Gastrocnemius medialis (tissue), 4 donors: ENCODE results near the gene PKNOX2. TPM values are rescaled to one million over a fixed set of nuclear protein-coding genes. Genes with fewer than 3 reads are reported as not detected.

ENCODE experiments used
- ATAC-seq, 2 donors: fragments of 150-250 bp; one replicate each; pipeline ENCODE4 v1.9.1; 2016
- DNase-seq, 2 donors: peaks; one replicate each; pipeline ENCODE4 v3.0.0-alpha.2; 2019
- H3K27ac ChIP-seq, 4 donors: fragments of 200-600 bp; sonication (generic); 1 replicate in 1 of 4; 2 replicates in 3 of 4; pipeline ENCODE4 v1.5.1; 2016 to 2018; ENCODE audit warnings: mild to moderate bottlenecking in 2 of 4, moderate library complexity in 1 of 4
- H3K27me3 ChIP-seq, 3 donors: fragments of 200-600 bp; sonication (generic) in 2 of 3; 1 replicate in 1 of 3; 2 replicates in 2 of 3; pipeline versions ENCODE4 v1.5.1 to v1.6.0; 2016 to 2019; ENCODE audit warnings: mild to moderate bottlenecking in 1 of 3, moderate library complexity in 1 of 3
- H3K36me3 ChIP-seq, 2 donors: fragments of 200-600 bp; sonication (generic) in 1 of 2; one replicate each; pipeline ENCODE4 v1.5.1; 2017 to 2018
- H3K4me1 ChIP-seq, 2 donors: fragments of 200-600 bp; sonication (generic) in 1 of 2; one replicate each; pipeline ENCODE4 v1.5.1; 2016 to 2017; ENCODE audit warnings: mild to moderate bottlenecking in 2 of 2
- H3K4me3 ChIP-seq, 4 donors: fragments of 200-600 bp; sonication (generic) in 3 of 4; 1 replicate in 1 of 4; 2 replicates in 3 of 4; pipeline ENCODE4 v1.5.1; 2016 to 2019; ENCODE audit warnings: mild to moderate bottlenecking in 2 of 4
- H3K9me3 ChIP-seq, 3 donors: fragments of 200-600 bp; sonication (generic) in 2 of 3; 1 replicate in 1 of 3; 2 replicates in 2 of 3; pipeline ENCODE4 v1.5.1; 2016 to 2019
- POLR2A ChIP-seq, 2 donors: fragments of 450-650 bp; IDR thresholded peaks; one replicate each; pipeline ENCODE4 v1.6.1; 2017; ENCODE audit warnings: antibody characterized with exemption in 2 of 2, mild to moderate bottlenecking in 2 of 2, moderate library complexity in 2 of 2
- in situ Hi-C, 4 donors: fragments of 200-750 bp; cut with MboI; loops; one replicate each; pipeline versions ENCODE4 v1.15.0 to v1.8.0; 2017; ENCODE audit warnings: low sequenced_read_pairs in 4 of 4
- intact Hi-C: fragments of 100-400 bp; cut with DNase I; formaldehyde crosslinking; loops from one replicate; pipeline ENCODE4 v1.15.1; 2023; ENCODE audit warnings: low total_unique reads
- total RNA-seq, 4 donors: library from RNA; depleted of rRNA; stranded (reverse); fragments of >200 nt; gene quantifications; one replicate each; pipeline versions ENCODE4 v1.1.0 to v1.2.3, GENCODE V29; 2016
- TF ChIP-seq, protein P1 (sequence below), 5 experiments: fragments of 450-650 bp in 3 of 5; fragments of 200-600 bp in 2 of 5; sonication (generic) in 2 of 5; IDR thresholded peaks in 4 of 5; conservative IDR thresholded peaks in 1 of 5; 1 replicate in 4 of 5; 2 replicates in 1 of 5; pipeline ENCODE4 v1.5.1; 2016 to 2019; ENCODE audit warnings: antibody characterized with exemption in 5 of 5, mild to moderate bottlenecking in 3 of 5, moderate library complexity in 3 of 5

Gene PKNOX2
- total RNA-seq, 4 donors from 2014 or later, result 3.7 to 11.7 (median 6.0) TPM

DNA sequence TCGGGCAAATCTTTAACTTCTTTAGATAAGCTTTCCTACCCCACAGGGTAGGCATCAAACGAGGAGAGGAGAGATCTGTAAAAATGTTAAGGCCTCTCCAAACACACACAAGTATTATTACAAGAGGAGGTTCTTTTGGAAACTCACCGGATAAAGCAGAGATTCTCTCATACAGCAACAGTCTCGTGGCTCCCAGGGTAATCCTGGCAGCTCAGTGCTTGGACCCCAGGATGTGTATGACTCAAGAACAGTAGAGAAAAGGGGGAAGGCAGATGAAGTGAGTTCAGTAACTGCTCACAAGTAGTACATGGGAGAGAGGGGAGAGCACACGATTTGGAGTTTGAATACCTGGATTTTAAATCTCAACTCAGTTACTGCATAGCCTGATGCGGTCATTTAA is 210.6 kb downstream of the PKNOX2 start:
- intact Hi-C loops, result no loop called here
- peaks cover 53 to 57% of the 10 kb centered on the region in 2 donors for H3K4me1 ChIP-seq

GRCh38 chr11:125376117-125376516 is 211.6 kb downstream of the PKNOX2 start:
- Histone ChIP-seq H3K27ac (peak overlapping the region; percentile 78 to 93 (median 90)), H3K4me1 (peaks cover 53 to 57% of the 10 kb centered on the region in 2 donors), H3K4me3 (peak overlapping the region in 1 of 4 donors; percentile 3), H3K27me3 (no peaks in the 10 kb centered on the region), H3K9me3 (no peaks in the 10 kb centered on the region), H3K36me3 (no peaks in the 10 kb centered on the region)
- intact Hi-C loops, result loop anchor here (1.0 kb wide), 3 partner anchors 25 to 193 kb away; partner anchors contain the start of gene EI24
- DNase-seq, result peak; percentile 89 to 96
- in situ Hi-C loops, result no loop called here
- peak; percentile 83 to 84 for ATAC-seq
- TF ChIP-seq, protein P1, sequence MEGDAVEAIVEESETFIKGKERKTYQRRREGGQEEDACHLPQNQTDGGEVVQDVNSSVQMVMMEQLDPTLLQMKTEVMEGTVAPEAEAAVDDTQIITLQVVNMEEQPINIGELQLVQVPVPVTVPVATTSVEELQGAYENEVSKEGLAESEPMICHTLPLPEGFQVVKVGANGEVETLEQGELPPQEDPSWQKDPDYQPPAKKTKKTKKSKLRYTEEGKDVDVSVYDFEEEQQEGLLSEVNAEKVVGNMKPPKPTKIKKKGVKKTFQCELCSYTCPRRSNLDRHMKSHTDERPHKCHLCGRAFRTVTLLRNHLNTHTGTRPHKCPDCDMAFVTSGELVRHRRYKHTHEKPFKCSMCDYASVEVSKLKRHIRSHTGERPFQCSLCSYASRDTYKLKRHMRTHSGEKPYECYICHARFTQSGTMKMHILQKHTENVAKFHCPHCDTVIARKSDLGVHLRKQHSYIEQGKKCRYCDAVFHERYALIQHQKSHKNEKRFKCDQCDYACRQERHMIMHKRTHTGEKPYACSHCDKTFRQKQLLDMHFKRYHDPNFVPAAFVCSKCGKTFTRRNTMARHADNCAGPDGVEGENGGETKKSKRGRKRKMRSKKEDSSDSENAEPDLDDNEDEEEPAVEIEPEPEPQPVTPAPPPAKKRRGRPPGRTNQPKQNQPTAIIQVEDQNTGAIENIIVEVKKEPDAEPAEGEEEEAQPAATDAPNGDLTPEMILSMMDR (IDR thresholded peaks at IDR 0.05 in 4 of 5, conservative IDR thresholded peaks at IDR 0.05 in 1 of 5), result no peak
- TF ChIP-seq POLR2A (IDR thresholded peaks at IDR 0.05), result peak in 1 of 2 donors; percentile 77

More for the DNA sequence above, 210.6 kb downstream of the PKNOX2 start:
- ATAC-seq (no peak), DNase-seq (no peak)
- TF ChIP-seq, protein P1 (IDR thresholded peaks at IDR 0.05 in 4 of 5, conservative IDR thresholded peaks at IDR 0.05 in 1 of 5), result no peak
- TF ChIP-seq POLR2A (IDR thresholded peaks at IDR 0.05), result no peak
- Histone ChIP-seq H3K9me3 (no peaks in the 10 kb centered on the region), H3K36me3 (no peaks in the 10 kb centered on the region), H3K27me3 (no peaks in the 10 kb centered on the region), H3K4me3 (no peak overlapping the region), H3K27ac (peak overlapping the region; percentile 78 to 93 (median 90))
- in situ Hi-C loops, result no loop called here

- in situ Hi-C loops (no loop called here), intact Hi-C loops (loop anchor here (1.0 kb wide), 3 partner anchors 24 to 192 kb away; partner anchors contain the start of gene EI24)
- Histone ChIP-seq H3K4me1 (peaks cover 54 to 59% of the 10 kb centered on the region in 2 donors), H3K27me3 (no peaks in the 10 kb centered on the region), H3K27ac (peak overlapping the region; percentile 78 to 93 (median 90)), H3K9me3 (no peaks in the 10 kb centered on the region), H3K4me3 (no peak overlapping the region), H3K36me3 (no peaks in the 10 kb centered on the region)
- ATAC-seq, result peak in 1 of 2 donors; percentile 20
- TF ChIP-seq, protein P1 (IDR thresholded peaks at IDR 0.05 in 4 of 5, conservative IDR thresholded peaks at IDR 0.05 in 1 of 5), result no peak
- TF ChIP-seq POLR2A (IDR thresholded peaks at IDR 0.05), result no peak
- DNase-seq, result no peak
These were observed 212.3 kb downstream of the PKNOX2 start for GRCh38 chr11:125376856-125377255.

- Histone ChIP-seq H3K4me3 (no peak overlapping the region), H3K9me3 (no peaks in the 10 kb centered on the region), H3K27ac (peak overlapping the region; percentile 24 to 93 (median 84)), H3K27me3 (no peaks in the 10 kb centered on the region), H3K4me1 (peaks cover 55 to 59% of the 10 kb centered on the region in 2 donors), H3K36me3 (no peaks in the 10 kb centered on the region)
- intact Hi-C loops, result no loop called here
- TF ChIP-seq, protein P1 (IDR thresholded peaks at IDR 0.05 in 4 of 5, conservative IDR thresholded peaks at IDR 0.05 in 1 of 5), result no peak
- no peak for TF ChIP-seq POLR2A (IDR thresholded peaks at IDR 0.05)
- DNase-seq (no peak), ATAC-seq (no peak)
- in situ Hi-C loops, result no loop called here
These were observed 213.5 kb downstream of the PKNOX2 start for GRCh38 chr11:125378083-125378482.

- Histone ChIP-seq H3K27me3 (no peaks in the 10 kb centered on the region), H3K27ac (peak overlapping the region; percentile 24 to 93 (median 84)), H3K4me1 (peaks cover 50 to 55% of the 10 kb centered on the region in 2 donors), H3K4me3 (no peak overlapping the region), H3K9me3 (no peaks in the 10 kb centered on the region), H3K36me3 (no peaks in the 10 kb centered on the region)
- no peak for ATAC-seq
- no peak for TF ChIP-seq POLR2A (IDR thresholded peaks at IDR 0.05)
- TF ChIP-seq, protein P1 (IDR thresholded peaks at IDR 0.05 in 4 of 5, conservative IDR thresholded peaks at IDR 0.05 in 1 of 5), result no peak
- in situ Hi-C loops, result no loop called here
- DNase-seq, result no peak
- intact Hi-C loops, result no loop called here
These were observed 214.0 kb downstream of the PKNOX2 start for GRCh38 chr11:125378571-125378970.
